ENCODE measurements around the gene MYO7B.

MYO7B gene

DNA sequence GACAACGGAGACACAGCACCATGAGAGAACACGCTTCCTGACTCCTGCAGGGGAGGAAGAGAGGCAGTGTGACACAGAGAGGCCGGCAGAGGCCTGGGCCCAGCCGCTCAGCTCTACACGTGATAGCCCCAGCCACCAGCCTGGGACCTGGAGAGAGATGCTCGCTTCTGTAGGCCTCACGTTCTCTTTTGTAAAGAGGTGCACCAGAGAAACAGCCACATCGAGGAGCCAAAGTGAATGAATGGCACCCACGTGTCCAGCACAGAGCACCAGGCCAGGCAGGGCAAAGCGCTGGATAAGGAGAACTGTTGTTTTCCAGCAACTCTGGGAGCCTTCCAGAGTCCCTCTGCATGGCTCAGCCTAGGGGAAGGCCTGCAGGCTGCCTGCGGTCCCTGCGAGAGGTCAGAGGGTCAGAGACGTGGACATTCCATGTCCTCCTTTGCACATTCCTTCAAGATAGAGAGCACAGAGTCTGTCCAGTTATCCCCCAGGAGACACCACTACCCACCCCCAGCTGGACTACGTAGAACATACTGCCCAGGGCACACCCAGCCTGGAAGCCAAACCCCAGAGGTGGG lies 125.7 kb downstream of the MYO7B start:
- DNase-seq (ENCODE audit: low spot score) (no peak), FAIRE-seq (no peak)

DNA sequence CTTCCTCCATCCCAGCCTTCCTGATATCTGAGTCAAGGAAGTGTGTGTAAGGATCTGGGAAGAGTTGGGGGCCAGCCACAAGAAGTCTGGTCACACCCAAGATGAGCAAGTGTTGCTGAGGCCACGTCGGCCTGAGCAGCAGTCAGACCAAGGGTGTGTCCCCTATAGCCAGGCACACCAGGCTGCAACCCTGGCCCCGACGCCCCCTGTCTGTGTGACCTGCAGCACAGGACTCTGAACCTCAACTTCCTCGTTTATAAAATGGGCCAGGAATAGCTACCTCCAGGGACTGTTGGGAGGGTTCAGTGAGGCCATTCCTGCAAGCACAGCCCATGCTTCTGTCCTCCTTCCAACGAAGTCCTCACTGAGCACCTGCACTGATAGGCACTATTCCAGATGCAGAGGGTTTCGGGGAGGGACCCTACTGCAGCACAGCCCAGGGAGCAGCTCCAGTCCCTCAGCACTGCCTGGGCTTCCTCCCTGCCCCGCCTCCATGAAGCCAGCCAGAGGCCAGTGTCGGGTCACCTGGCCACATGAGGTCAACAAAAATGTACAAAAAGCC lies 126.5 kb downstream of the MYO7B start:
- DNase-seq (ENCODE audit: low spot score) = no peak
- no peak for FAIRE-seq

DNA sequence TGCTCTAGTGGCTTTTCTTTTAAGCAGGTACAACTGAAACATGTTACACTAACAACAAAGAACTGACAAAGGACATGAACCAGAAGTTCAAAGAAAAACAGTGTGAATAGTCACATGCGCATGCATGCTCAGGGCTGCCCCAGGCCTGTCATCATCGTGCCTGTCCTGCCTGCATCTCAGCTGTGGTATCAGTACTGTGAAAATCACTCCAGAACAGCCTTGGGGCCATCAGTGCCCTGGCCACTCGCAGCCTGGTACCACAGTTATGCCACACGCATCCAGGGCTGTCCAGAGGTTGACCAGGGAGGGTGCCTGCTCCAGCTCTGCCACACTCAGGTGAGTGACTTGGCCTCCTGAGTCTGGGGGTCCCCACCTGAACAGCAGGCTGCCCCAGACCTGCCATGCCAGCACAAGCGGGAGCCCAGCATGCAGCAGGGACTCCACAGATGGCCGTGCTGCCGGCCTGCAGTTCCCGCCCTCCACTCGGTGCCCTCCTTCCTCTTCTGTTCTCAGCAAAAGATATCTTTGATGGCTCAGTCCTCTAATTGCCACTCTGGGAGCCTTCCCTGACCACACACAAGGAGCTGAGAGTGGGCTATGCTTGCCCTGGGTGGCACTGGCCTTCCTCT lies 127.6 kb downstream of the MYO7B start:
- no peak for DNase-seq (ENCODE audit: low spot score)
- FAIRE-seq = no peak

DNA sequence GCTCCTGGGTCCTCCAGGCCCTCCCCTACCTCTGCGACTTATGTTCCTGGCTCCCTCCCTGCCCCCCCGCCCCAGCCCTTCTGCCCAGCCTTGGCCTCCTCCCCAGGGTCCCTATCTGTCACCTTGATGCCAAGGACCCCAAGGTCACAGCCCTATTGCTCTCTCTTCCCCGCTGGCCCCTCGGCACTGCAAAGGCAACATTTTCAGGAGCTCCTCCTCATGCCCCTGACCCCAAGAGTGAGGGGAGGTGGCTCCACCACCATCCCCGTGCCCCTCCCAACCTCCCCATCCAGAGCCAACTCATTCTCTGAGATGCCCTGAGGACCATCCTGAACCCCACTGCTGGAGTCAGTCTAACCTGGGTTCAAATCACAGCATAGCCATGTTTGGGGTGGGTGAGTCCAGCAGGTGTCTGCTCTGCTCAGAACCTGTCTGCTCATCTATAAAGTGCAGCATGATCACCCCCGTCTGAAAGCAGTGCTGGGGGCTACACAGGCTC lies 128.1 kb downstream of the MYO7B start:
- no peak for DNase-seq (ENCODE audit: low spot score)
- FAIRE-seq = no peak

DNA sequence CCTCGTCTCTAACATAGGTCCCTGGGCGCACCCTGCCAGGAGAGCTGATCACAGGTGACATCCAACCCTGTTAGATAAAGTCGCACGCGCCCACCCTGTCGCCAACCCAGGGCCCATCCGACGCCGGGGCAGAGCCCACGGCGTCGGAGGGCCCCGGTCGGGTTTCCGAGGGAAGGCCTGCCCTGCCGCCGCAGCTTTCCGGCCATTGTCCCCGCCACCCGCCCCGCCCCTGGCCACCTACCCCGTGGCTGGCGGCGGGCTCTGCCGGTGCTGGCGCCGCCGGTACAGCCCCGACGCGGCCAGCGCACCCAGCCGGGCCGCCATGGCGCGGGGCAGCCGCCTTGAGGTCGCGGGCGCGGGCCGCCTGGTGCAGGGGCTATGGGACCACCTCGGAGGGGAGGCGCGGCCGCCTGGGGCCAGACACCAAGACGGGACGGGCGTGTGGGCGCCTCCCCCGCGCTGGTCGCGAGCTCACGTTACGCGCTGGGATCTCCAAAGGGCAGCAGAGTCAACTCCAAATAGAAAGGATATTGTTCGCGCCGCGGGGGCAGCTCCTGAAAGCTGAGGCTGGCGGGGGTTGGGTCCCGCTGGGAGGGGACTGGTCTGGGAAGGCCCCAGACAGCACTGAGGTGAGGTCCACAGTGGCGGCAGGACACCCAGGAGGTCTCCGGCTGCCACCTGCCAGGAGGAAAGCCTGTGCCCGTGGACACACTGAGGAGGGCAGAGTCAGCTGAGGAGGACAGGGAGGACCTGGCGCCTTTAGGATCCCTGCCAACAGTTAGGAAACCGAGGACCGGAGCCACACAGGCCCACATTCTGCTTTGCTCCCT lies 128.8 kb downstream of the MYO7B start:
- FAIRE-seq (no peak), DNase-seq (ENCODE audit: low spot score) (no peak)

DNA sequence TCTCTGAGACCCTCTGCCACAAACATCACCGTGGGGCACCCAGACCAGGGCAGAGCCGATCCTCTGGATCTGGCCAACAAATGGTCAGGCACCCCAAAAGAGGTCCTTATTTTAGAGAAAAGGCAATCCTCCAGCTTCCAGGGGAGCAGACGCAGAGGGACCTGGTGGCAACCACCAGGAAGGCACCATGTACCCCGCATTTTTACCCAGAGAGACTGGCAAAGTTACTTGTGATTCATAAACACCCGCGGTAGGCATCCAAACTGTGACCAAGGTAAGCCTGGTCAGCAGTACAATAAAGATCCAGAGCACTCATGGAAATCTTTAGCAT lies 129.4 kb downstream of the MYO7B start:
- FAIRE-seq = no peak
- DNase-seq (ENCODE audit: low spot score) = no peak

DNA sequence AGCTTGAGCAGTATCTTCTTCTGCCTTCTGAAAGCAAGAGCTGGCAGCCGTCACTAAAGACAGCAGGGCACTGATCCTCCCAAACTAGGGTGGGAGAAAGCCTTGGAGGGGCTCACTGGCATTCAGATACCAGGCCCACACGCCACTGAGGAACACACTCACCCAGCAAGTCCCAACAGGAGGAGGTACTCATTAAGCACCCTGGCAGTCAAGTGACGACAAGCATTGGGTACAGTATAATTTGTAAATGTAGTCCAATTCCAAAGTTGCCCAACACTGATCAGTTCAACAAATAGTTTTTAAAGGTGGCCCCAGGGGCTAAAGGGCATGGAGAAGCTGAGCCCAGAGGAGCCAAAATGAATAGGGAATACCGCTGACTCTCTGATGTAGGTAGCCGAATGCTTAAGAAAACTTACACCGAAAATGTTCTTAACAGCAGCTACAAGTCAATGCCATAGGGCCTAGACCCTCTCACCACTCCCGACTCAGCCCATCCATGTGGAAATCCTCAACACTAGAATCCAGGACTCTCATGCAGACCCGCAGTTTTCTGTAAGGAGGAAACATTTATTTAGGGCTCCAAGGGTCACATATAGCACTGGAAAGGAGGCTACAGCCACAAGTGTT lies 129.9 kb downstream of the MYO7B start:
- no peak for DNase-seq (ENCODE audit: low spot score)
- FAIRE-seq = no peak

DNA sequence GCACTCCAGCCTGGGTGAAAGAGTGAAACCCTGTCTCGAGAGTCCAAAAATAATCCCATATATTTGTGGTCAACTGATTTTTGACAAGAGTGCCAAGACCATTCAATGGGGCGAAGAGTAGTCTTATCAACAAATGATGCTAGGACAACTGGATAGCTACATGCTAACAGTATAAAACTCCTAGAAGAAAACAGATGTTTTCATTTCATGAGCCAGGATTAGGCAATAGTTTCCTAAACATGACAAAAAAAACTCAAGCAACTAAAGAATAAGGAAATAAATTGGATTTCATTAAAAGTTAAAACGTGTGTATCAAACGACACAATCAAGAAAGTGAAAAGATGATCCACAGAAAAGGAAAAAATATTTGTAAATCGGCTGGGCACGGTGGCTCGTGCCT lies 133.6 kb downstream of the MYO7B start:
- FAIRE-seq (no peak), DNase-seq (ENCODE audit: low spot score) (no peak)

DNA sequence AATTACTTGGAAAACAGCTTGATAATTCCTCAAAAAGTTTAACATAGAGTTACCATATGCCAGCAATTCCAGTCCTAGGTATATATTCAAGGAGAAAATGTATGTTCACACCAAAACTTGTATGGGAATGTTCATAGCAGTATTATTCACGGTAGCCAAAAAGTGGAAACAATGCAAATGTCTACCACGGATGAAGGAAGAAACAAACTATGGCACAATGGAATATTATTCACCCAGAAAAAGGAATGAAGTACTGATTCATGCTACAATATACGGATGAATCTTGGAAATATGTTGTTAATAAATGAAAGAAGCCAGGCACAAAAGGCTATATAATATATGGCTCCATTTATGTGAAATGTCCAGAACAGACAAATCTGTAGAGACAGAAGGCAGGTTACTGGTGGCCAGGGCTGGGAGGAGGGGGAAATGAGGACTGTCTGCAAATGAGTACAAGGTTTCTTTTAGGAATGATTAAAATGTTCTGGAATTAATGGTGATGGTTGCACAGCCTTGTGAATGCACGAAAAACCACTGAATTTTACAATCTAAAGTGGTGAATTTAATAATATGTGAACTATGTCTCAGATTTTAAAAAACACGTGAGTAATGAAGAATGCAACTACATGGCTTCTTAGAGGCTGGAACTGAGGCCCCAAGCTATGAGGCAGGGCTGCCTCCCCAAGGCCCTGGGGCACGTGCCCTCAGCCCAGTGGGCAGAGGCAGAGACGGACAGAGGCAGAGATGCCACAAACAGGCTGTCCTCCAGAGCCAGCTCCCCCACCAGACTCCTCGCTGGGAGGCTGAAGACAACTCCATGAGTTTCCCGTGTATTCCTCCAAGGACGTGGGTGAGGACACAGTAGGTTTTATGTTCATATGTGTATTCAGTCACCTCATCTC lies 134.8 kb downstream of the MYO7B start:
- no peak for FAIRE-seq

DNA sequence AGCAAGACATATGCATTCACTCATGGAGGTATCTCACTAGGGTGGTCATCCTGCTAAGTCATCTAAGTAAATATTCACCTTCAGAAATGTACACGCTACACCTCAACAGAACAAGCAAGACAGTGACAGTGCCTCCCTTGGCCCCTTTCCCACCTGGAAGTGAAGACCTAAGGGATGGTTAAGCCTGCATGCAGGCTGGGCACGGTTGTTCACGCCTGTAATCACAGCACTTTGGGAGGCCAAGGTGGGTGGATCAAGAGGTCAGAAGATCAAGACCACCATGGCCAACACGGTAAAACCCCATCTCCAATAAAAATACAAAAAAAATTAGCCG lies 135.4 kb downstream of the MYO7B start:
- DNase-seq (ENCODE audit: low spot score) (no peak), FAIRE-seq (no peak)

More for the DNA sequence above, 134.8 kb downstream of the MYO7B start:
- DNase-seq (ENCODE audit: low spot score) = no peak

DNA sequence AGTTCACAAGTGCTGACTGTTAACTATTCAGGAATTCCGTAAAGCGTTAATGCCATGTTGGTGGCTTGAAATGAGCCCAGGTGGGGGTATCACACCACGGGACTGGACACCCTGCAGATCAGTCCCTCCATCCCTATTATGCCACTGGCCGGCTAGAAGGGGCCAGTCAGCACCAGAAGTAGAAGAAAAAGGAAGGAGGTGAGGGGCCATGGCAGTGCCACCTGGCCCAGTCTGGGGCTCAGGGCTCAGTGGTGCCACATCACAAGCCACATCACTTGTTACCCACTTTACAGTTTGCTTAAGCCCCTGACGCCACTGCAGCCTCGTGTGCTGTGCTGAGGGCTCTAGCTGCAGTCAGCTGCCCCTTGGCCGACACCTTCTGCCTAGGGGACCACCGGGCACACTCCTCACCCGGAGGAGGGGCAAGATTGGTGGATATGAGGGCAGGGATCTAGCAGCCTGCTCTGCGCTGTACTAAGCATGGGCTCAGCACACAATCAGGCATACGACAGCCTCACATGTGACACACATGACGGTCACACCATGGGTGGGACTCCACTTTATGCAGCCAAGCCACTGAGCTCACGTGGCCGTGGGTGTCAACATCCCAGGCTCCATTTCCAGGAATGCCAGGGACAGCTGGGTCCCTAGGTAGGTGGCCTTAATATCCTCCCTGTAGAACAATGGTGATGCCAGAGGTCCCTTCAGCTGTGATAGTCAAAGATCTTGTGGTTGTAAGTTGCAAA lies 136.2 kb downstream of the MYO7B start:
- no peak for FAIRE-seq
- no peak for DNase-seq (ENCODE audit: low spot score)

DNA sequence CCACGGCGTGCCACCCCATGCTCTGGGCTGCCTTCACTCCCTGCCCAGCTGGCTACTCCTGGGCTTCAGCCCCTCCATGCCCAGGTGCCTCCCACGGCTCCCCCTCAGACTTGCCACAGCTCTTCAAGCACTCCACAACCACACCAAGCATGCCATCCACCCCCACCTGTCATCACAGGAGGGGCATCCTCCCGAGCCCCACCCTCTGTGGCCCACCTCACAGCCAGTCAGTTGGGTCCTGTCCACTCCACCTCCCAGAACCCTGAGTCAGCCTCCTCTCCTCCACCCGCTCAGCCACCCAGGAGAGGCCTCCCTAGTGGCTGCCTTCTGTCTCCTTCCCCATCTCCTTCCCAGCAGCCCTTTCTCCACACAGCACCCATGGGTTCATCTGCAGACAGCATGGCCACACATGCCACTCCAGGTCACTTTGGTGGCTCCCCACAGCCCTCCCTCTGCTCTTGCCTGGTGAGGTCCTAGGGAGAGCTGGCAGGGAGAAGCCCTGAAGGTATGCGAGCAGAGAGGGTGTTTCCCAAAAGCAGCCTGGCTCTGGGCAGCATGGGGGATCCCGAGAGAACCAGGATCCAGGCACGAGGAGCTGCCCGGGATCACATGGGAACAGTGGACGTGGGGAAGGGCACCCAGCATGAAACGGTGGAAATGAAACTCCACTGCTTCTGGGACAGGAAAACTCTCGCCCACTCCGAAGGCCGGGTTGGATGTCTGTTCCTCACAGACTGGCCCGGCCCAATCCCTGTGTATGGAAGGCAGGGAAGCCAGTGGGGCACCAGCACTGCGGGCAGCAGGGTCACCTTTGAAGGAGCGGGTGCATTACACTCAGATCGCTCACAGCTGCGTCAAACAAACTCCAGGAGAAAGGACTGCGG lies 137.1 kb downstream of the MYO7B start:
- FAIRE-seq (no peak), DNase-seq (ENCODE audit: low spot score) (no peak)

DNA sequence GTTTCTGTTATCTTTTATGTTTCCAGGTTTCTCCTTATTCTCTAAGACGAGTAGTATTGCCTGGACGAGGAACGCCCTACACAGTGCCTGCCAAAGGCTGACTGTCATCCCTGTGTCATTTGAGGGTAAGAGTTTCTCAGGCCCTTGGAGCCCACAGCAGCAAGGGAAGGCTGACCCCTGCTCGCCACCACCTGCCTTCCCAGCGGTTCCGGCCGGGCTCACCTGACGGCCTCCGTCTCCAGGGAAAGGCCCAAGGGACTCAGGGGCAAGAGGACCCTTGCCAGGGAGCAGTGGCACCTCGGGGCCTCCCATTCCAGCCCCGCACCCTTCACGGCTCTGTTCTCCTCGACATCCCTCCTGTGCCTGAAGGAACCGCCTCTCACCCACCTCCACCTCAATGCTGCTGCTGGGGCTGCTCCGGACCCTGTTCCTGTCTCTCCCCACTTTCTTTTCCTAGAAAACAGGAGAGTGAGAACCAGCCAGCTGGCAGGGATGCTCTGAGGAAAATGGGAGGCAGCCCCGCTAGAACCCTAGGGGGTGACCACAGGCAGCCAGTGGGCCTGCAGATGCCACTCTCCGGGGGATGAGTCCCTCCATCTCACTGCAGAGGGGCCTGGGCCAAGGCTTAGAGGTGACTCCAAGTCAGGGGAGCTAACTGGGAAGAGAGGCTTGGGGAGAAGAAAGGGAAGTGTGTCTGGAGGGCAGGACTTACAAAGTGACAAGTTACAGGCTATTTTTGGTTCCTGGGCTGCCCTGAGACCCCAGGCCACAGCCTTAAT lies 138.0 kb downstream of the MYO7B start:
- DNase-seq (ENCODE audit: low spot score) (no peak), FAIRE-seq (no peak)

DNA sequence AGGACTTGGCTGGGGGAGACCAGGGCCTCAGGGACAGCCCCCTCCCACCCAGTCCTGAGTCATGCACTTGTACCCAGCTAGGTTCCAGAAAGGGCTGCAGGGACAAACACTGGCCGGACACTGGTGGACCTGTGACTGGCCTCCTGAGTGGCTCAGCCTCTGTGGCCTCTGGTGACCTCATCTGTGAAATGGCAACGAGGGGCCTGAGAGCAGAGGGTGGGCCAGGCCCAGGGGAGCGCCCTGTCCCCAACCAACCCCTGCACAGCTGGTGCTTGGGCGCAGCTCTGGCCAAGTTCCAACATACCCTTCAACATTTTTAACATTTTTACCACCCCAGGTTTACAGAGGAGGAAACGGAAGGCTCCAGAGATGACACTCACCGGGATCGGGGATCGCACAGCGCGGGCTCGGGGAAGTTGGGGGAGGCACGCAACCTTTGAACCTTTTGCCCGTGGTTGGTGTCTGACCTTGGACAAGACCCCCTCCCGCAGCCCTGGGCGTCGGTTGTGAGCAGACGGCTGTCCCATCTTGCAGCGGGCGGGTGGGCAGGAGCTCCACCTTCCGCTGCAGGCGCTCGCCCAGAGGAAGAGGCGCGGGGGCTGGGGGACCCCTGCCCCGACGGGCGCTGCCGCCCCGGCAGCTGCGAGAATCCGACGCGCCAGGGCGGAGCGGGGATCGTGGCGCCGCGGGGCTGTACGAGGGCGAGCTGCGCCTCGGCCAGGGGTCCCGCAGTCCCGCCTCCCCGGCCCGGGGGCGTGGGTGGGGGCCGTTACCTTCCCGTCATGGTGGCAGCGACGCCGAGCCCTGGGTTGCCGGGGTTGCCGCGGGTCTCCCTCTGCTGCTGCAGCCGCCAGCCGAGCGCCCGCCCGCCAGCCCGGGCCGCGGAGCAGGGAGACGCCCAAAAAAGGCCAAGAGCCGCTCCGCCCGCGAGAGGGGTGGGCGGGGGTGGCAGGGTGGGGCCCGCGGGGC lies 139.0 kb downstream of the MYO7B start:
- FAIRE-seq (no peak), DNase-seq (ENCODE audit: low spot score) (no peak)

DNA sequence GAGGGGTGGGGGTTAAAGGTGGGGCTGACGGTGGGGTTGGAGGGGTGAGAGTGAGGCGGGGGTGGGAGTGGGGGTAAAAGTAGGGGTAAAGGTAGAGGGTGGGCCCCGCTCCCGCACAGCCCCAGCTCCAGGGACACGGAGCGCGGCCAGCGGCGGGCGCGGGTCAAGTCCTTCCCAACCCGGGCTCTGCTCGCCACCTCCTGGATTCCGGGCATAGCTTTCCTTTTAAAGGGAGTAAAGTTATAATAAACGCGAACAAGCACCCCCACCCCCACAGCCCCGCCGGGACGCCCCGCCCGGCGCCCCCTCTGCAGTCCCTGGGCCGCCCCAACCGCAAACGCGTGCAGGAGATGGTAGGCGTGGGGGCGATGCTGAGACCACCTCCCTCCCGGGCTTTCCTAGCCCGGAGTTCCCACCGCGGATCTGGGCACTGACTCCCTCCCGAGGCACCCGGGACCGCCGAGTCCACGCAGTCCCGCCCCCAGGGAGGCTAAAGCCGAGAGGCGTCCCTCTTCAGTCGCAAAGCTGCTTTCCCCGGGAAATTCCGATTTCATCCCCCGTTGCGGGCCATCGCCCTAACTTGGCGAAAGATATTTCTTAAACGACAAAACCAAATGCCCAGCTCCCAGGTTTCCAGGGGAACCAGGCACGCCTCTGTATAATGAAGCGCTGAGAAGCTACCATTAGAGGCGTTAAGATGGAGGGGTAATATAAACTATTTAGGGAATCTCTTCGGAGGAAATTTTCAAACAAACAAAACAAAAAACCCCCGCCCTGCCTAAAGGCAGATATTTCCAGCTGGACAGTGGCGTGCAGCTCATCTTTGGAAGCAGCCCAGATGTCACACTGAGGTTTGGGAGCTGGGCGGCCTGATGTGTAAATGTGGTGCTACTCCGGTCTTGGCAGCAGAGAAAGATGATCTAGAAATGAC lies 140.1 kb downstream of the MYO7B start, which contains the start of gene LIMS2:
LIMS2 (minus strand) TSS at position 200 of the 931 bp plus-strand sequence. CDS start 506 bp downstream, outside the sequence.
- FAIRE-seq = no peak
- DNase-seq (ENCODE audit: low spot score) = no peak

DNA sequence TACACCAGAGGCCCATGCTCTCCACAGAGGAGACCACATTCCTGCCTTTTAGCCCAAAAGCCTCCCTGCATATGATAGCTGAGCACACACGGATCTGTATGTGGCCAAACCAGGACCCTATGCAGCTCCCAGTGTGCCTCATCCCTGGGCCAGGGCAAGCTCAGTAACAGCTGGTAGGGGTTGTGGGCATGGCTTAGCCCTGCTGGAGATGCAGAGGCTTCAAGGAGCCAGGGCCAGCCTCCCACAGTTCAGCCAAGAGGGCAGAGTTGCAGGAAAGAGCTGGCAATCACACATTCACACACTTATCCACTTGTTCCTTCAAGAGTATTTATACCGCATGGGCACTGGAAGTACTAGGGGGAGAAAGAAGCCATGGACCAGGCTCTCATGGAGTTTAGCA lies 141.4 kb downstream of the MYO7B start:
- FAIRE-seq (no peak), DNase-seq (ENCODE audit: low spot score) (no peak)
